Colonic mucosa (tissue), 4 donors: Measurements from ENCODE around the gene NFIA. TPM values are rescaled to one million over a fixed set of nuclear protein-coding genes. Genes with fewer than 3 reads are reported as not detected.

Experiments
- DNase-seq: peaks from one replicate; pipeline ENCODE4 v3.0.0-alpha.2; 2020
- H3K27ac ChIP-seq: fragments of 200-600 bp; one replicate; pipeline ENCODE4 v1.8.0; 2021
- H3K27me3 ChIP-seq: fragments of 200-600 bp; one replicate; pipeline ENCODE4 v1.8.0; 2021
- H3K36me3 ChIP-seq: fragments of 200-600 bp; one replicate; pipeline ENCODE4 v1.8.0; 2021
- H3K4me1 ChIP-seq: fragments of 200-600 bp; one replicate; pipeline ENCODE4 v1.8.0; 2021; ENCODE audit warnings: mild to moderate bottlenecking
- H3K4me3 ChIP-seq: fragments of 200-600 bp; one replicate; pipeline ENCODE4 v1.8.0; 2021
- H3K9ac ChIP-seq, 2 donors: one replicate each; pipeline ENCODE4 v1.7.0; 2013; ENCODE audit warnings: control low read depth in 2 of 2, low read depth in 2 of 2, low read length in 2 of 2
- H3K9me3 ChIP-seq: fragments of 200-600 bp; one replicate; pipeline ENCODE4 v1.8.0; 2021
- intact Hi-C: fragments of 100-400 bp; cut with DNase I; formaldehyde crosslinking; loops from one replicate; pipeline ENCODE4 v1.14.1; 2022
- total RNA-seq, 2 donors: library from RNA; stranded (reverse); fragmentation: NEBNext Ultra II Directional in 1 of 2; extraction: Animal tissue kit (Norgen Biotek cat#: 25700) in 1 of 2; gene quantifications; one replicate each; pipeline ENCODE4 v1.2.1, GENCODE V29; 2021
- TF ChIP-seq, protein P1 (sequence below): fragments of 200-600 bp; IDR thresholded peaks from one replicate; pipeline ENCODE4 v1.8.0; 2022; ENCODE audit warnings: antibody characterized with exemption, mild to moderate bottlenecking
- donor health status: healthy.
- donor health status: DM: no; HTN: no; CAD: no.
- donor health status: DM: no; HTN: no; CAD: no.

NFIA gene
- total RNA-seq, 2 donors from 2014 or later, result 36.0 to 44.2 TPM

DNA sequence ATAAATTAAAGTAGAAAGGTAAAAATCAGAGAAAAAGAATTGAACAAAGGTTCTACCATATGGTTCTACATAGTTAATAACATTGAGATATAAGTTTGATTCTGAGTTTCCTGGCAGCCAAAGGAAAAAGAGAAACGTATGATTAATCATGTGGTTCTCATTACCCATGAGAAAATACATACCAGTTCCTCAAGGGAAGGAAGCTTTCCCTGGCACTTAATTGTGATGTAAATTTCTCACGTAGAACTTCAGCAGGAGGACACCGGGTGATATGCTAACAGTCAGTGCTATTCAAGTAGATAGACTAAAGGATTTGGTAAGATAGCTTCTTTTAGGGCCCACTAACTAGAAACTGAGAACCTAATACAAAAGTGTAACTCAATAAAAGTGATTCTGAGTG, 218.5 kb downstream of the NFIA start:
- no peak overlapping the region for H3K27ac ChIP-seq

DNA sequence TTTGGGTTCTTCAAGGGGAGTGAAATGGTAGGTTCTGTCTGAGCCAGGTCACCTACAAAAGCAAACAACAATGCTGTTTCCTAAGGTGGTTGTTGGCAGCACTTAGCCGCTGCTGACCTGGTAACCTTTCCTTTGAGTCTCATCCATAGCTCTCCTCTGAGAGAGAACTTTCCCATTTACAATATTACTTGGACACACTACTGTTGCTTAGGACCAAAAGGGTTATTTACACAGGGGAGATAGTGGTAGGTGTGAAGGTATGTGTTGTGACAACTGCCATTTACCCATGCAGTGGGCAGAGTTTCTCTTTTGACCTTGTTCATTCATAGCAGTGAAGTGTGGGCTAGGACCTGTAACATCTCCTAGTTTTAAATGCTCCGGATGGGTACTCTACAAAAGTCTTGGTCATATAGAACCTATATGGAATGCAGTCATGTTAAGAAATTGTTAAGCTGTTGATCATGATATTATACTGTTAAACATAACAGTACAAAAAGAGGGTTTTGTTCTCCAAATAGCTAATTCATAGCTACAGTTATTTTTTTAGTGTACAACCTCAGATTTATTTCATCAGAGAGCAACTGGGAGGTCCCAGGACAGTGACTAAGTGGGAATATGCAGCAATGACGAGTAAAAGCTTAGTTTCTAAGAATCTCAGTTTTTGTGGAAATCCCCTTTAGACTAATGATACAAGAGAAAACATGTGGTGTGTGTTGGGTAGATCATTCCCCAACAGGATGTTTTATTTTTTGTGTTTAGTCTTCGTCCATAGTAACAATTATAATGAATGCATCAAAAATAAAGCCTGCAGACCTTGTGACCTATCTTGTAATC, 219.7 kb downstream of the NFIA start:
- Histone ChIP-seq H3K4me3 (no peak overlapping the region), H3K27ac (no peak overlapping the region), H3K9ac (no peak overlapping the region), H3K36me3 (no peaks in the 10 kb centered on the region), H3K4me1 (no peaks in the 10 kb centered on the region), H3K27me3 (no peaks in the 10 kb centered on the region), H3K9me3 (no peaks in the 10 kb centered on the region)
- intact Hi-C loops, result no loop called here
- DNase-seq, result no peak
- TF ChIP-seq, protein P1, sequence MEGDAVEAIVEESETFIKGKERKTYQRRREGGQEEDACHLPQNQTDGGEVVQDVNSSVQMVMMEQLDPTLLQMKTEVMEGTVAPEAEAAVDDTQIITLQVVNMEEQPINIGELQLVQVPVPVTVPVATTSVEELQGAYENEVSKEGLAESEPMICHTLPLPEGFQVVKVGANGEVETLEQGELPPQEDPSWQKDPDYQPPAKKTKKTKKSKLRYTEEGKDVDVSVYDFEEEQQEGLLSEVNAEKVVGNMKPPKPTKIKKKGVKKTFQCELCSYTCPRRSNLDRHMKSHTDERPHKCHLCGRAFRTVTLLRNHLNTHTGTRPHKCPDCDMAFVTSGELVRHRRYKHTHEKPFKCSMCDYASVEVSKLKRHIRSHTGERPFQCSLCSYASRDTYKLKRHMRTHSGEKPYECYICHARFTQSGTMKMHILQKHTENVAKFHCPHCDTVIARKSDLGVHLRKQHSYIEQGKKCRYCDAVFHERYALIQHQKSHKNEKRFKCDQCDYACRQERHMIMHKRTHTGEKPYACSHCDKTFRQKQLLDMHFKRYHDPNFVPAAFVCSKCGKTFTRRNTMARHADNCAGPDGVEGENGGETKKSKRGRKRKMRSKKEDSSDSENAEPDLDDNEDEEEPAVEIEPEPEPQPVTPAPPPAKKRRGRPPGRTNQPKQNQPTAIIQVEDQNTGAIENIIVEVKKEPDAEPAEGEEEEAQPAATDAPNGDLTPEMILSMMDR, result no peak

More for the DNA sequence above, 218.5 kb downstream of the NFIA start:
- Histone ChIP-seq H3K9me3 (no peaks in the 10 kb centered on the region), H3K36me3 (no peaks in the 10 kb centered on the region), H3K4me3 (no peak overlapping the region), H3K9ac (no peak overlapping the region), H3K4me1 (no peaks in the 10 kb centered on the region), H3K27me3 (no peaks in the 10 kb centered on the region)
- no peak for DNase-seq
- TF ChIP-seq, protein P1, result no peak
- intact Hi-C loops, result no loop called here

DNA sequence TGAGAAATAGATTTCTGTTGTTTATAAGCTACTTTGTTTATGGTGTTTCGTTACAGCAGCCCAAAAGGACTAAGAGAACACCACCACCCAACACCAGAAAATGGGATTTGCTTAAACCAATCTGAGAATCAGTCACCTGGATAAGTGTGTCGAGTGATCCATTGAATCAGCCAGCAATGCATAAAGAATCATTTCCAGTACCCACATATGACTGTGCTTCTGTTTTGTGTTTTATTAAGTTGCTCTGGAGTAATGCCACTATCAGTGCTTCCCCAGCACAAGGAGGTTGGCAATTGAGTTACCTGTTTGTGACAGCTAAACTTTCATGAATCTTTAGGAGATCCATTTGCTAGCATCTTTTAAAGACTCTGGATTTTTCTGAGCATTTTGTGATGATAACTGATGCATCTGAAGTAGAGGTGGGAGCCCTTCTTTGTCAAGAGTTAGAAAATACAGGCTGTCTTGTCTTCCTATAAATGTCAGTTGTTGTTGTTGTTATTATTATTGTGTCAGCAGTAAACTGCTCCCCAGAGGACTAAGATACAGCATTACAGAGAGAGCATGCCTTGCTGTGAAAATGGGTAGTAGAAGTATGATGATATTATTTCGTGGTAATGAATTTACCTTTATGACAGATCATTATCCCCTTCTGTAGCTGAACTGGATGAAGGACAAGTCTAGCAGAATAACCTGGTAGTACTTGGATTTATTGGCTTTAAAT, 225.2 kb downstream of the NFIA start:
- TF ChIP-seq, protein P1, result no peak

DNA sequence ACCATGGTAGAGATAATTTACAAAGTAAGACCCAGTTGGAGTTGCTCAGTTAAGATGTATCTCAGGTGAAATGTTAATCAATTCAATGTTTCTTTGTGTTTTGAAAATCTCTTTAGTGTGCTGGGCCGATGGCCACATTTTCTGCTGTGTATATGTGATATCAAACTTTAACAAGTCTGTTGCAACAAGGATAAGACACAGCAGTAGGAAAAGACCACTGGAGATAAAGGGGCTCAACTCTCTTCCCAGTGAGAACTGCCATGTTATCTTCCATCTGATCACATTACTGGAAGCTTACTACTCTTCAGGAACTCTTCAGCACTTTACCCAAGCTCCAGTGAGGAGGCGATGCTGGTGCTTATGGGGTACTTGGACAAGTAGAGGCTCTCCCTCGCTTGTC, 227.7 kb downstream of the NFIA start:
- H3K9ac ChIP-seq, result no peak overlapping the region
- H3K27me3 ChIP-seq, result no peaks in the 10 kb centered on the region
- H3K27ac ChIP-seq, result no peak overlapping the region
- no peak overlapping the region for H3K4me3 ChIP-seq
- H3K9me3 ChIP-seq, result no peaks in the 10 kb centered on the region
- H3K4me1 ChIP-seq, result no peaks in the 10 kb centered on the region
- no peak for DNase-seq
- TF ChIP-seq, protein P1, result no peak
- intact Hi-C loops, result no loop called here
- H3K36me3 ChIP-seq, result no peaks in the 10 kb centered on the region

More for the DNA sequence above, 225.2 kb downstream of the NFIA start:
- H3K9ac ChIP-seq, result no peak overlapping the region
- no peaks in the 10 kb centered on the region for H3K4me1 ChIP-seq
- H3K9me3 ChIP-seq, result no peaks in the 10 kb centered on the region
- H3K36me3 ChIP-seq, result no peaks in the 10 kb centered on the region
- DNase-seq, result no peak
- H3K27me3 ChIP-seq, result no peaks in the 10 kb centered on the region
- no peak overlapping the region for H3K4me3 ChIP-seq
- no peak overlapping the region for H3K27ac ChIP-seq
- intact Hi-C loops, result no loop called here

DNA sequence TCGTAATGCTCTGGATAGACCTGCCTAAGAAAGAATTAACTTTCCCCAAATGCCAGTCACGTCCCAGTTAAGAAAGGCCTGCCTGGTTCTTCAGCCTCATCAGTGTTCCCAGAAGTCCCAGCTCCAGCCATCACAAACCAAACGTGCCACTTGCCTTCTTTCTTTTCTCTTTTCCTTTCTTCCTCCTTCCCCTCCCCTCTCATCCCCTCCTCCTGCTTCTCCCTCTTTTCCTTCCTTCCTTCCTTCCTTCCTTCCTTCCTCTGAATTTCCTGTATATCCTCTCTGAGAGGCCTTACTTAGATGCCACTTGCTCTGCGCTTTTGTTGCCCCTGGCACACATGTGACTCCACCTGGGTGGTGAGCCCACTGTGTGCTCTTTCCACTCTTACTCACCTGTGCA, 228.2 kb downstream of the NFIA start:
- Histone ChIP-seq H3K4me3 (no peak overlapping the region), H3K4me1 (no peaks in the 10 kb centered on the region), H3K9ac (no peak overlapping the region), H3K27me3 (no peaks in the 10 kb centered on the region), H3K9me3 (no peaks in the 10 kb centered on the region), H3K27ac (no peak overlapping the region), H3K36me3 (no peaks in the 10 kb centered on the region)
- TF ChIP-seq, protein P1, result no peak
- intact Hi-C loops, result no loop called here
- DNase-seq, result no peak
